ENCODE measurements around the gene NCOA7. TPM values are rescaled to one million over a fixed set of nuclear protein-coding genes. Genes with fewer than 3 reads are reported as not detected.

The NCOA7 gene
- polyA plus RNA-seq, 1 of the 3 experiments (the other 2 are of a cell fraction), result 16.3 TPM

DNA sequence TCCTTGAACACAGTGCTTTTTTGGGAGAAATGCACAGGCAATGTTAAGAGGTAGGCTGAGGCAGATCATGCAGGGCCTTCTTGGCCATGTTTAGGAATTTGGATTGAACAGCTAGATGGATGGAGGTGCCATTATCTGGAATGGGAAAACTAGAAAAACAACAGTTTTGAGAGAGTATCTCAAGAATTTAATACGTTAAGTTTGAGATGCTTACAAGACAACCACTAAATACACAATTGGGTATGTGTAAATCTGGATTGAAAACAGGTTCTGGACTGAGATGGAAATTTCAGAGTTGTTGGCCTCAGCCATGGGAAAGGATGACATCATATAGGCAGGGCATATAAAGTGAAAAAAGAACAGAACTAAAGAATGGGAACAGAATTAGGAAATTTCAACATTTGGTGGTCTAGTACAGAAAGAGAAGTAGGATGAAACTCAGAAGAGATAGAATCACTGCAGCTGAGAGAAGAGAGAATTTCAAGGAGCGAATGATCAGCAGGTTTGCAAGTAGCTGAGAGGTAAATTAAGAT, 37.1 kb downstream of the NCOA7 start:
- no peaks in the 10 kb centered on the region for H4K20me1 ChIP-seq (ENCODE audit: insufficient read depth)
- no peak overlapping the region for H3K4me3 ChIP-seq (ENCODE audit: low read depth in 2 of 2, low read length in 1 of 2)
- ChIA-PET POLR2A (no interaction called here), CTCF (interaction anchor here (1.5 kb wide), 1 partner anchor 79 kb away, joined by 3 read pairs; no protein-coding TSS in a partner anchor)
- no peak overlapping the region for H3K9ac ChIP-seq
- 0 out of 2 replicates have a peak, but pooled peaks cover 5% of the 10 kb centered on the region for H3K79me2 ChIP-seq (ENCODE audit: insufficient read depth)
- H3K27ac ChIP-seq (ENCODE audit: low read depth in 2 of 2, low read length in 1 of 2), result no peak overlapping the region; a peak in 1 of 4 replicates
- peaks cover 4% of the 10 kb centered on the region for H3F3A ChIP-seq (replicated peaks; ENCODE audit: insufficient read depth)
- DNase-seq, result no peak
- no peak overlapping the region for H3K4me2 ChIP-seq
- H3K27me3 ChIP-seq (ENCODE audit: insufficient read depth), result no peaks in the 10 kb centered on the region
- H3K9me2 ChIP-seq, result no peaks in the 10 kb centered on the region
- TF ChIP-seq, protein P1, sequence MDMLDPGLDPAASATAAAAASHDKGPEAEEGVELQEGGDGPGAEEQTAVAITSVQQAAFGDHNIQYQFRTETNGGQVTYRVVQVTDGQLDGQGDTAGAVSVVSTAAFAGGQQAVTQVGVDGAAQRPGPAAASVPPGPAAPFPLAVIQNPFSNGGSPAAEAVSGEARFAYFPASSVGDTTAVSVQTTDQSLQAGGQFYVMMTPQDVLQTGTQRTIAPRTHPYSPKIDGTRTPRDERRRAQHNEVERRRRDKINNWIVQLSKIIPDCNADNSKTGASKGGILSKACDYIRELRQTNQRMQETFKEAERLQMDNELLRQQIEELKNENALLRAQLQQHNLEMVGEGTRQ (IDR thresholded peaks at IDR 0.05; ENCODE audit: borderline replicate concordance, low read depth, low read length), result no peak
- no peak for TF ChIP-seq SMC3 (IDR thresholded peaks at IDR 0.05; ENCODE audit: low read depth, low read length)
- TF ChIP-seq, protein P2, sequence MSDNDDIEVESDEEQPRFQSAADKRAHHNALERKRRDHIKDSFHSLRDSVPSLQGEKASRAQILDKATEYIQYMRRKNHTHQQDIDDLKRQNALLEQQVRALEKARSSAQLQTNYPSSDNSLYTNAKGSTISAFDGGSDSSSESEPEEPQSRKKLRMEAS (IDR thresholded peaks at IDR 0.05; ENCODE audit: low read depth), result no peak
- no peak for TF ChIP-seq EZH2phosphoT487 (IDR thresholded peaks at IDR 0.05; ENCODE audit: borderline replicate concordance, low read depth)
- TF ChIP-seq TAF1 (IDR thresholded peaks at IDR 0.05; ENCODE audit: borderline replicate concordance, low read depth, low read length), result no peak
- TF ChIP-seq GABPA (IDR thresholded peaks at IDR 0.05; ENCODE audit: low read depth), result no peak
- no peak for TF ChIP-seq RAD21 (IDR thresholded peaks at IDR 0.05; ENCODE audit: low read length)
- TF ChIP-seq, protein P3, sequence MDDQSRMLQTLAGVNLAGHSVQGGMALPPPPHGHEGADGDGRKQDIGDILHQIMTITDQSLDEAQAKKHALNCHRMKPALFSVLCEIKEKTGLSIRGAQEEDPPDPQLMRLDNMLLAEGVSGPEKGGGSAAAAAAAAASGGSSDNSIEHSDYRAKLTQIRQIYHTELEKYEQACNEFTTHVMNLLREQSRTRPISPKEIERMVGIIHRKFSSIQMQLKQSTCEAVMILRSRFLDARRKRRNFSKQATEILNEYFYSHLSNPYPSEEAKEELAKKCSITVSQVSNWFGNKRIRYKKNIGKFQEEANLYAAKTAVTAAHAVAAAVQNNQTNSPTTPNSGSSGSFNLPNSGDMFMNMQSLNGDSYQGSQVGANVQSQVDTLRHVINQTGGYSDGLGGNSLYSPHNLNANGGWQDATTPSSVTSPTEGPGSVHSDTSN (IDR thresholded peaks at IDR 0.05), result no peak
- no peak for TF ChIP-seq RCOR1 (IDR thresholded peaks at IDR 0.05; ENCODE audit: low read length)
- TF ChIP-seq CHD2 (IDR thresholded peaks at IDR 0.05; ENCODE audit: low read length, partially characterized antibody), result no peak
- TF ChIP-seq MXI1 (IDR thresholded peaks at IDR 0.05; ENCODE audit: low read depth, low read length), result no peak
- TF ChIP-seq, protein P4, sequence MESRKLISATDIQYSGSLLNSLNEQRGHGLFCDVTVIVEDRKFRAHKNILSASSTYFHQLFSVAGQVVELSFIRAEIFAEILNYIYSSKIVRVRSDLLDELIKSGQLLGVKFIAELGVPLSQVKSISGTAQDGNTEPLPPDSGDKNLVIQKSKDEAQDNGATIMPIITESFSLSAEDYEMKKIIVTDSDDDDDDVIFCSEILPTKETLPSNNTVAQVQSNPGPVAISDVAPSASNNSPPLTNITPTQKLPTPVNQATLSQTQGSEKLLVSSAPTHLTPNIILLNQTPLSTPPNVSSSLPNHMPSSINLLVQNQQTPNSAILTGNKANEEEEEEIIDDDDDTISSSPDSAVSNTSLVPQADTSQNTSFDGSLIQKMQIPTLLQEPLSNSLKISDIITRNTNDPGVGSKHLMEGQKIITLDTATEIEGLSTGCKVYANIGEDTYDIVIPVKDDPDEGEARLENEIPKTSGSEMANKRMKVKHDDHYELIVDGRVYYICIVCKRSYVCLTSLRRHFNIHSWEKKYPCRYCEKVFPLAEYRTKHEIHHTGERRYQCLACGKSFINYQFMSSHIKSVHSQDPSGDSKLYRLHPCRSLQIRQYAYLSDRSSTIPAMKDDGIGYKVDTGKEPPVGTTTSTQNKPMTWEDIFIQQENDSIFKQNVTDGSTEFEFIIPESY (IDR thresholded peaks at IDR 0.05; ENCODE audit: borderline replicate concordance, low read depth), result no peak
- H2AFZ ChIP-seq (ENCODE audit: low read depth), result no peak overlapping the region
- H3K36me3 ChIP-seq (replicated peaks in 1 of 2; ENCODE audit: control insufficient read depth in 1 of 2, insufficient read depth in 2 of 2, low read length in 1 of 2), result peaks cover 0 to 3% of the 10 kb centered on the region in 2 experiments
- WGBS (ENCODE audit: low lambda C conversion rate), result 54% methylated on average over 2 of the region's 2 CpGs
- H3K9me3 ChIP-seq, result no peaks in the 10 kb centered on the region
- peaks cover 0 to 34% of the 10 kb centered on the region in 2 experiments; a peak in 2 of 4 replicates for H3K4me1 ChIP-seq (ENCODE audit: control insufficient read depth in 1 of 2, insufficient read depth in 2 of 2, low read depth in 1 of 2, low read length in 1 of 2)

All from SK-N-SH (cell line).